ENCODE data around the gene PRRG2.
"Not testable (repeated sequence)": the region's sequence is repeated elsewhere in the genome, so short reads cannot be mapped to it uniquely, and the experiment has no call there.

Gene PRRG2

GRCh38 chr19:49609499-49610092 lies 28.5 kb downstream of the PRRG2 start:
- no peak for DNase-seq (ENCODE audit: low read depth in 1 of 2, low spot score in 1 of 2)
- in situ Hi-C loops (cut with HindIII; ENCODE audit: low pct_unique_long_range_greater_than_20kb, low sequenced_read_pairs), result no loop called here
- no peak for TF ChIP-seq JUND (IDR thresholded peaks at IDR 0.05; ENCODE audit: low read depth)

GRCh38 chr19:49613374-49613773 lies 32.3 kb downstream of the PRRG2 start:
- no peak for DNase-seq (ENCODE audit: low read depth in 1 of 2, low spot score in 1 of 2)
- TF ChIP-seq JUND (IDR thresholded peaks at IDR 0.05; ENCODE audit: low read depth), result no peak
- in situ Hi-C loops (cut with HindIII; ENCODE audit: low pct_unique_long_range_greater_than_20kb, low sequenced_read_pairs), result no loop called here

GRCh38 chr19:49614096-49614833 lies 33.1 kb downstream of the PRRG2 start:
- no peak for TF ChIP-seq JUND (IDR thresholded peaks at IDR 0.05; ENCODE audit: low read depth)
- in situ Hi-C loops (cut with HindIII; ENCODE audit: low pct_unique_long_range_greater_than_20kb, low sequenced_read_pairs), result no loop called here
- no peak for DNase-seq (ENCODE audit: low read depth in 1 of 2, low spot score in 1 of 2)

- no peak for DNase-seq (ENCODE audit: low read depth in 1 of 2, low spot score in 1 of 2)
- in situ Hi-C loops (cut with HindIII; ENCODE audit: low pct_unique_long_range_greater_than_20kb, low sequenced_read_pairs), result no loop called here
- TF ChIP-seq JUND (IDR thresholded peaks at IDR 0.05; ENCODE audit: low read depth), result no peak
Observed at GRCh38 chr19:49615861-49616260, 34.7 kb downstream of the PRRG2 start.

GRCh38 chr19:49616532-49616931 lies 35.4 kb downstream of the PRRG2 start:
- in situ Hi-C loops (cut with HindIII; ENCODE audit: low pct_unique_long_range_greater_than_20kb, low sequenced_read_pairs), result no loop called here
- no peak for DNase-seq (ENCODE audit: low read depth in 1 of 2, low spot score in 1 of 2)
- no peak for TF ChIP-seq JUND (IDR thresholded peaks at IDR 0.05; ENCODE audit: low read depth)

- in situ Hi-C loops (cut with HindIII; ENCODE audit: low pct_unique_long_range_greater_than_20kb, low sequenced_read_pairs), result no loop called here
- no peak for TF ChIP-seq JUND (IDR thresholded peaks at IDR 0.05; ENCODE audit: low read depth)
Observed at GRCh38 chr19:49616945-49617344, 35.8 kb downstream of the PRRG2 start.

GRCh38 chr19:49617860-49618259 lies 36.7 kb downstream of the PRRG2 start:
- DNase-seq (ENCODE audit: low read depth in 1 of 2, low spot score in 1 of 2); in situ Hi-C loops (cut with HindIII; ENCODE audit: low pct_unique_long_range_greater_than_20kb, low sequenced_read_pairs): not testable (repeated sequence)

More at GRCh38 chr19:49616945-49617344, 35.8 kb downstream of the PRRG2 start:
- DNase-seq (ENCODE audit: low read depth in 1 of 2, low spot score in 1 of 2), result no peak

- TF ChIP-seq JUND (IDR thresholded peaks at IDR 0.05; ENCODE audit: low read depth), result no peak
- in situ Hi-C loops (cut with HindIII; ENCODE audit: low pct_unique_long_range_greater_than_20kb, low sequenced_read_pairs), result no loop called here
- DNase-seq (ENCODE audit: low read depth in 1 of 2, low spot score in 1 of 2), result no peak
Observed at GRCh38 chr19:49624967-49625910, 44.1 kb downstream of the PRRG2 start.

GRCh38 chr19:49626226-49626625 lies 45.1 kb downstream of the PRRG2 start:
- no peak for TF ChIP-seq JUND (IDR thresholded peaks at IDR 0.05; ENCODE audit: low read depth)
- in situ Hi-C loops (cut with HindIII; ENCODE audit: low pct_unique_long_range_greater_than_20kb, low sequenced_read_pairs), result no loop called here

GRCh38 chr19:49629659-49630058 lies 48.5 kb downstream of the PRRG2 start:
- in situ Hi-C loops (cut with HindIII; ENCODE audit: low pct_unique_long_range_greater_than_20kb, low sequenced_read_pairs), result no loop called here
- no peak for DNase-seq (ENCODE audit: low read depth in 1 of 2, low spot score in 1 of 2)
- TF ChIP-seq JUND (IDR thresholded peaks at IDR 0.05; ENCODE audit: low read depth), result no peak

More at GRCh38 chr19:49626226-49626625, 45.1 kb downstream of the PRRG2 start:
- DNase-seq (ENCODE audit: low read depth in 1 of 2, low spot score in 1 of 2), result no peak

GRCh38 chr19:49631014-49631588 lies 50.0 kb downstream of the PRRG2 start:
- in situ Hi-C loops (cut with HindIII; ENCODE audit: low pct_unique_long_range_greater_than_20kb, low sequenced_read_pairs), result no loop called here
- TF ChIP-seq JUND (IDR thresholded peaks at IDR 0.05; ENCODE audit: low read depth), result no peak
- no peak for DNase-seq (ENCODE audit: low read depth in 1 of 2, low spot score in 1 of 2)

GRCh38 chr19:49631610-49632192 lies 50.6 kb downstream of the PRRG2 start:
- TF ChIP-seq JUND (IDR thresholded peaks at IDR 0.05; ENCODE audit: low read depth), result no peak
- no peak for DNase-seq (ENCODE audit: low read depth in 1 of 2, low spot score in 1 of 2)
- in situ Hi-C loops (cut with HindIII; ENCODE audit: low pct_unique_long_range_greater_than_20kb, low sequenced_read_pairs), result no loop called here

All from T47D (cell line).